T-cell (primary cell): Measurements from ENCODE around the gene MKNK2. TPM values are rescaled to one million over a fixed set of nuclear protein-coding genes. Genes with fewer than 3 reads are reported as not detected.

Experiments used
- ATAC-seq, 4 experiments: fragments of 200-7000 bp in 3 of 4; fragments of 150-1000 bp in 1 of 4; cut with Tn5 transposase; replicated peaks in 1 of 4; 1 replicate in 3 of 4; 2 replicates in 1 of 4; pipeline ENCODE4 v1.10.0; 2021; ENCODE audit warnings: moderate library complexity in 3 of 4, mild to moderate bottlenecking in 2 of 4, moderate number of reproducible peaks in 1 of 4
- CTCF ChIA-PET, 2 donors: fragments of 300-600 bp; sonication (Branson Sonifier 250); formaldehyde crosslinking; loops; one replicate each; lab custom pipeline; 2022; ENCODE audit warnings: antibody characterized with exemption in 2 of 2; lab: Charles Lee
- POLR2A ChIA-PET, 2 donors: fragments of 300-600 bp; sonication (Branson Sonifier 250); formaldehyde crosslinking; loops; one replicate each; lab custom pipeline; 2022; ENCODE audit warnings: antibody characterized with exemption in 2 of 2; lab: Charles Lee
- DNase-seq, 35 experiments: peaks; one replicate each; pipeline versions ENCODE4 v3.0.0 to v3.0.0-alpha.2; 2013 to 2023
- H3K27ac ChIP-seq: one replicate; pipeline ENCODE4 v1.5.1; 2013; ENCODE audit warnings: low read length
- H3K27me3 ChIP-seq, 2 experiments: replicated peaks in 1 of 2; 1 replicate in 1 of 2; 2 replicates in 1 of 2; pipeline versions ENCODE4 v1.6.1 to v1.7.0; 2013; ENCODE audit warnings: low read length in 1 of 2, mixed read lengths in 1 of 2; ENCODE audit not compliant: control insufficient read depth in 2 of 2, insufficient read depth in 2 of 2; ENCODE audit errors: extremely low read depth in 1 of 2
- H3K36me3 ChIP-seq, 2 donors: 1 replicate in 1 of 2; 2 replicates in 1 of 2; pipeline versions ENCODE4 v1.6.1 to v1.7.0; 2013; ENCODE audit warnings: low read length in 1 of 2; ENCODE audit not compliant: control insufficient read depth in 2 of 2, insufficient read depth in 1 of 2; ENCODE audit errors: extremely low read depth in 1 of 2
- H3K4me1 ChIP-seq, 2 experiments: 1 replicate in 1 of 2; 2 replicates in 1 of 2; pipeline versions ENCODE4 v1.6.1 to v1.7.0; 2013; ENCODE audit warnings: low read length in 2 of 2, mixed read lengths in 1 of 2; ENCODE audit not compliant: insufficient read depth in 2 of 2, control insufficient read depth in 1 of 2; ENCODE audit errors: extremely low read depth in 1 of 2
- H3K4me3 ChIP-seq, 2 donors: 1 replicate in 1 of 2; 2 replicates in 1 of 2; pipeline versions ENCODE4 v1.5.1 to v1.7.0; 2013; ENCODE audit warnings: mild to moderate bottlenecking in 2 of 2, low read length in 1 of 2, moderate library complexity in 1 of 2; ENCODE audit not compliant: control insufficient read depth in 1 of 2; ENCODE audit errors: extremely low read depth in 1 of 2
- H3K9me3 ChIP-seq: 2 replicates; pipeline ENCODE4 v1.7.0; 2013
- H3K27ac Mint-ChIP-seq, 2 donors: one replicate each; pipeline ENCODE4 v1.8.0; 2020 to 2021; ENCODE audit warnings: mild to moderate bottlenecking in 2 of 2, mixed read lengths in 2 of 2
- H3K27me3 Mint-ChIP-seq, 2 donors: one replicate each; pipeline ENCODE4 v1.8.0; 2021 to 2022; ENCODE audit warnings: mixed read lengths in 2 of 2
- H3K36me3 Mint-ChIP-seq: one replicate; pipeline ENCODE4 v1.8.0; 2021; ENCODE audit warnings: mixed read lengths
- H3K4me1 Mint-ChIP-seq, 3 donors: one replicate each; pipeline ENCODE4 v1.8.0; 2020 to 2022; ENCODE audit warnings: mixed read lengths in 3 of 3, mild to moderate bottlenecking in 1 of 3
- H3K4me3 Mint-ChIP-seq, 3 donors: one replicate each; pipeline ENCODE4 v1.8.0; 2020 to 2022; ENCODE audit warnings: mild to moderate bottlenecking in 3 of 3, mixed read lengths in 3 of 3, moderate library complexity in 3 of 3
- H3K9me3 Mint-ChIP-seq, 3 donors: one replicate each; pipeline ENCODE4 v1.8.0; 2020 to 2022; ENCODE audit warnings: mixed read lengths in 3 of 3
- WGBS: methylation state at CpG from one replicate; pipeline ENCODE4 v1.1.5; 2013; ENCODE audit warnings: missing lambda C conversion rate; ENCODE audit not compliant: insufficient coverage; 5-methylcytosine and 5-hydroxymethylcytosine counted together
- total RNA-seq, 35 experiments: library from RNA in 6 of 35; stranded (reverse) in 6 of 35; fragments of 120-200 nt in 1 of 35; gene quantifications; one replicate each; pipeline versions ENCODE4 v1.2.1 to v1.2.4 and lab custom pipeline; 2013 to 2026

The MKNK2 gene
- total RNA-seq, 5 donors from 2014 or later (not counting 1 experiment from before 2014, with no cell fraction given): 196 to 242 (median 234) TPM

- Histone ChIP-seq H3K27ac (no peak overlapping the region), H3K4me1 (peaks cover 4 to 10% of the 10 kb centered on the region in 2 experiments), H3K36me3 (no peaks in the 10 kb centered on the region), H3K4me3 (no peak overlapping the region), H3K27me3 (no peaks in the 10 kb centered on the region), H3K9me3 (no peaks in the 10 kb centered on the region)
- H3K27ac Mint-ChIP-seq: no peak overlapping the region
- no peaks in the 10 kb centered on the region for H3K27me3 Mint-ChIP-seq
- ChIA-PET CTCF (no interaction called here), POLR2A (no interaction called here)
- 93% methylated on average over 5 of the region's 9 CpGs for WGBS
- ATAC-seq (no peak), DNase-seq (no peak)
- no peaks in the 10 kb centered on the region for H3K36me3 Mint-ChIP-seq
- no peak overlapping the region for H3K4me3 Mint-ChIP-seq
- no peaks in the 10 kb centered on the region for H3K9me3 Mint-ChIP-seq
- peaks cover 8 to 10% (median 9%) of the 10 kb centered on the region in 3 donors for H3K4me1 Mint-ChIP-seq
Measured at GRCh38 chr19:2027361-2027760, 23.7 kb downstream of the MKNK2 start.

- POLR2A ChIA-PET: no interaction called here
- WGBS: 100% methylated on average over 5 of the region's 10 CpGs
Measured at GRCh38 chr19:2026770-2027169, 24.3 kb downstream of the MKNK2 start.

GRCh38 chr19:2022289-2022688 is 28.8 kb downstream of the MKNK2 start:
- Mint-ChIP-seq H3K36me3 (no peaks in the 10 kb centered on the region), H3K27me3 (no peaks in the 10 kb centered on the region), H3K27ac (no peak overlapping the region), H3K9me3 (no peaks in the 10 kb centered on the region), H3K4me1 (peaks cover 4 to 12% (median 5%) of the 10 kb centered on the region in 3 donors), H3K4me3 (no peak overlapping the region)
- 94% methylated on average over 2 of the region's 2 CpGs for WGBS
- ChIA-PET POLR2A (interaction anchor here in 1 of 2 donors (0.6 kb wide), 2 partner anchors 10 to 52 kb away, joined by 3 read pairs; no protein-coding TSS in a partner anchor), CTCF (no interaction called here)
- H3K36me3 ChIP-seq: no peaks in the 10 kb centered on the region
- no peaks in the 10 kb centered on the region for H3K9me3 ChIP-seq
- DNase-seq: no peak
- H3K4me1 ChIP-seq: peaks cover 0 to 8% of the 10 kb centered on the region in 2 experiments
- no peak overlapping the region for H3K27ac ChIP-seq
- H3K4me3 ChIP-seq: no peak overlapping the region
- no peaks in the 10 kb centered on the region for H3K27me3 ChIP-seq
- no peak for ATAC-seq

More at GRCh38 chr19:2026770-2027169, 24.3 kb downstream of the MKNK2 start:
- ATAC-seq: no peak
- no peaks in the 10 kb centered on the region for H3K9me3 Mint-ChIP-seq
- no peak overlapping the region for H3K4me3 ChIP-seq
- peaks cover 0 to 5% of the 10 kb centered on the region in 2 experiments for H3K4me1 ChIP-seq
- H3K4me3 Mint-ChIP-seq: no peak overlapping the region
- H3K27ac Mint-ChIP-seq: no peak overlapping the region
- peaks cover 2 to 6% (median 3%) of the 10 kb centered on the region in 3 donors for H3K4me1 Mint-ChIP-seq
- DNase-seq: no peak
- no peaks in the 10 kb centered on the region for H3K36me3 Mint-ChIP-seq
- H3K36me3 ChIP-seq: no peaks in the 10 kb centered on the region
- no peaks in the 10 kb centered on the region for H3K27me3 ChIP-seq
- no peak overlapping the region for H3K27ac ChIP-seq
- CTCF ChIA-PET: no interaction called here
- no peaks in the 10 kb centered on the region for H3K27me3 Mint-ChIP-seq
- no peaks in the 10 kb centered on the region for H3K9me3 ChIP-seq

- Mint-ChIP-seq H3K9me3 (no peaks in the 10 kb centered on the region), H3K36me3 (no peaks in the 10 kb centered on the region), H3K4me3 (no peak overlapping the region), H3K4me1 (peaks cover 4 to 12% (median 5%) of the 10 kb centered on the region in 3 donors), H3K27me3 (no peaks in the 10 kb centered on the region), H3K27ac (no peak overlapping the region)
- no peak overlapping the region for H3K4me3 ChIP-seq
- CTCF ChIA-PET: interaction anchor here in 1 of 2 donors (0.6 kb wide), 1 partner anchor 429 kb away, joined by 3 read pairs; the partner anchor contains the start of gene MBD3
- H3K27me3 ChIP-seq: no peaks in the 10 kb centered on the region
- ATAC-seq (no peak), DNase-seq (no peak)
- H3K36me3 ChIP-seq: no peaks in the 10 kb centered on the region
- POLR2A ChIA-PET: no interaction called here
- H3K27ac ChIP-seq: no peak overlapping the region
- H3K4me1 ChIP-seq: peaks cover 0 to 8% of the 10 kb centered on the region in 2 experiments
- H3K9me3 ChIP-seq: no peaks in the 10 kb centered on the region
- WGBS: 75% methylated on average over 2 of the region's 4 CpGs
Measured at GRCh38 chr19:2021453-2022140, 29.4 kb downstream of the MKNK2 start.

GRCh38 chr19:2018752-2019151 is 32.3 kb downstream of the MKNK2 start:
- no peaks in the 10 kb centered on the region for H3K36me3 ChIP-seq
- no peaks in the 10 kb centered on the region for H3K9me3 ChIP-seq
- Mint-ChIP-seq H3K27ac (no peak overlapping the region), H3K4me3 (no peak overlapping the region), H3K9me3 (no peaks in the 10 kb centered on the region), H3K27me3 (no peaks in the 10 kb centered on the region), H3K4me1 (peaks cover 8 to 16% (median 10%) of the 10 kb centered on the region in 3 donors), H3K36me3 (no peaks in the 10 kb centered on the region)
- H3K27ac ChIP-seq: no peak overlapping the region
- peaks cover 0 to 28% of the 10 kb centered on the region in 2 experiments for H3K4me1 ChIP-seq
- ATAC-seq (no peak), DNase-seq (peak in 1 of 35 experiments; percentile 22)
- CTCF ChIA-PET: interaction anchor here (0.6 to 0.7 kb wide), 6 partner anchors 12 to 581 kb away, joined by 3 to 5 read pairs (median 4); no protein-coding TSS in a partner anchor
- no peaks in the 10 kb centered on the region for H3K27me3 ChIP-seq
- POLR2A ChIA-PET: interaction anchor here in 1 of 2 donors (0.6 to 0.7 kb wide), 2 partner anchors 33 to 47 kb away, joined by 3 read pairs; no protein-coding TSS in a partner anchor
- no CpG with 5 or more reads among the region's 13 CpGs for WGBS
- H3K4me3 ChIP-seq: no peak overlapping the region

- H3K27me3 Mint-ChIP-seq: no peaks in the 10 kb centered on the region
- peaks cover 15 to 22% (median 19%) of the 10 kb centered on the region in 3 donors for H3K4me1 Mint-ChIP-seq
- 88% methylated on average over 15 of the region's 23 CpGs for WGBS
- peaks cover 0 to 33% of the 10 kb centered on the region in 2 experiments for H3K4me1 ChIP-seq
- peak overlapping the region; percentile 45 to 61 (median 50) for H3K4me3 Mint-ChIP-seq
- no peaks in the 10 kb centered on the region for H3K27me3 ChIP-seq
- no peaks in the 10 kb centered on the region for H3K36me3 ChIP-seq
- H3K9me3 ChIP-seq: no peaks in the 10 kb centered on the region
- H3K27ac ChIP-seq: peak overlapping the region; percentile 52
- peak overlapping the region; percentile 35 to 44 for H3K4me3 ChIP-seq
- ChIA-PET POLR2A (no interaction called here), CTCF (interaction anchor here in 1 of 2 donors (0.7 to 0.9 kb wide), 2 partner anchors 10 to 89 kb away, joined by 3 to 4 read pairs; no protein-coding TSS in a partner anchor)
- peak in 28 of 35 experiments; percentile 30 to 67 (median 46) for DNase-seq
- peak; percentile 34 to 63 (median 48) for ATAC-seq
- peak overlapping the region in 1 of 2 donors; percentile 61 for H3K27ac Mint-ChIP-seq
- H3K9me3 Mint-ChIP-seq: no peaks in the 10 kb centered on the region
- peaks cover 3% of the 10 kb centered on the region for H3K36me3 Mint-ChIP-seq
Measured at GRCh38 chr19:2016041-2016807, 34.8 kb downstream of the MKNK2 start.
